A549 (cell line): ENCODE data around the gene WIF1. TPM values are rescaled to one million over a fixed set of nuclear protein-coding genes. Genes with fewer than 3 reads are reported as not detected.

Experiments used
- ATAC-seq, 2 experiments: fragments of 200-7000 bp in 1 of 2; fragments of >200 bp in 1 of 2; cut with Nextera tagmentation in 1 of 2; cut with Tn5 transposase in 1 of 2; 3 replicates each; pipeline versions ENCODE4 v1.8.0 to v1.9.1; 2018 to 2020; ENCODE audit warnings: mild to moderate bottlenecking in 1 of 2, moderate library complexity in 1 of 2
- CTCF ChIA-PET: fragments of 300-600 bp; sonication (Branson Sonifier 250); formaldehyde crosslinking; extraction: SDS; loops from one replicate; lab custom pipeline; 2021; ENCODE audit warnings: antibody characterized with exemption, inconsistent platforms; lab: Yijun Ruan, JAX
- POLR2A ChIA-PET: fragments of 350-600 bp; formaldehyde crosslinking; extraction: SDS; loops from one replicate; lab custom pipeline; 2021; ENCODE audit warnings: antibody characterized with exemption, inconsistent platforms; lab: Yijun Ruan, JAX
- DNase-seq, 2 experiments: peaks; one replicate each; pipeline versions ENCODE4 v3.0.0 to v3.0.0-alpha.2; 2011 to 2016; ENCODE audit warnings: low read depth in 1 of 2, low spot score in 1 of 2
- FAIRE-seq: peaks from 2 replicates; lab custom pipeline; 2011; peaks lifted over from hg19 to GRCh38; lab: Jason Lieb, UNC
- H3K27ac ChIP-seq, 2 experiments: fragments of >200 bp; sonication (Bioruptor Twin); formaldehyde crosslinking; 3 replicates each; pipeline ENCODE4 v1.5.1; 2016 to 2017
- H3K4me1 ChIP-seq: fragments of >200 bp; sonication (Bioruptor Twin); formaldehyde crosslinking; 3 replicates; pipeline ENCODE4 v1.6.1; 2016
- H3K4me2 ChIP-seq: fragments of >200 bp; sonication (Bioruptor Twin); formaldehyde crosslinking; 3 replicates; pipeline ENCODE4 v1.6.1; 2016
- H3K4me3 ChIP-seq: fragments of >200 bp; sonication (Bioruptor Twin); formaldehyde crosslinking; 3 replicates; pipeline ENCODE4 v1.5.1; 2016
- H3K9me3 ChIP-seq: fragments of >200 bp; sonication (Bioruptor Twin); formaldehyde crosslinking; 3 replicates; pipeline ENCODE4 v1.6.1; 2016
- BCL3 ChIP-seq: fragments of >200 bp; sonication (Bioruptor Twin); formaldehyde crosslinking; IDR thresholded peaks from 3 replicates; pipeline ENCODE4 v1.6.1; 2016
- CHD2 ChIP-seq: fragments of 150-350 bp; IDR thresholded peaks from 2 replicates; pipeline ENCODE4 v1.6.1; 2014; ENCODE audit warnings: low read length; ENCODE audit not compliant: partially characterized antibody
- CTCF ChIP-seq: fragments of >200 bp; sonication (Bioruptor Twin); formaldehyde crosslinking; IDR thresholded peaks from 3 replicates; pipeline ENCODE4 v1.5.1; 2016
- EP300 ChIP-seq, 2 experiments: fragments of >200 bp; sonication (Bioruptor Twin); formaldehyde crosslinking; IDR thresholded peaks; 2 replicates in 1 of 2; 3 replicates in 1 of 2; pipeline ENCODE4 v1.6.1; 2016 to 2017
- FOSB ChIP-seq: fragments of 250-450 bp; sonication (Bioruptor Pico); IDR thresholded peaks from 2 replicates; pipeline ENCODE4 v1.5.0; 2020; ENCODE audit warnings: mild to moderate bottlenecking, moderate library complexity
- FOSL2 ChIP-seq, 2 experiments: fragments of 450-650 bp in 1 of 2; fragments of >200 bp in 1 of 2; sonication (Bioruptor Twin) in 1 of 2; formaldehyde crosslinking; IDR thresholded peaks; 2 replicates each; pipeline versions ENCODE4 v1.5.0 to v1.6.1; 2016 to 2020; ENCODE audit warnings: mild to moderate bottlenecking in 1 of 2, moderate library complexity in 1 of 2
- GATA3 ChIP-seq: IDR thresholded peaks from 2 replicates; pipeline ENCODE4 v1.6.1; 2012; ENCODE audit warnings: borderline replicate concordance
- HDAC2 ChIP-seq: fragments of 200-600 bp; sonication (generic); IDR thresholded peaks from 2 replicates; pipeline ENCODE4 v1.6.1; 2016
- HOXB13 ChIP-seq: fragments of 250-450 bp; sonication (Bioruptor Pico); IDR thresholded peaks from 2 replicates; pipeline ENCODE4 v1.5.0; 2020; ENCODE audit warnings: low read depth, mild to moderate bottlenecking, moderate library complexity
- JUN ChIP-seq, 2 experiments: fragments of >200 bp; sonication (Bioruptor Twin); formaldehyde crosslinking; IDR thresholded peaks; 2 replicates in 1 of 2; 3 replicates in 1 of 2; pipeline ENCODE4 v1.6.1; 2016 to 2017
- JUNB ChIP-seq: fragments of >200 bp; sonication (Bioruptor Twin); formaldehyde crosslinking; IDR thresholded peaks from 2 replicates; pipeline ENCODE4 v1.6.1; 2016
- MYC ChIP-seq: IDR thresholded peaks from 2 replicates; pipeline ENCODE4 v1.6.1; 2012; ENCODE audit warnings: mild to moderate bottlenecking, inconsistent platforms, low read length, improper control_type of control experiment, borderline replicate concordance
- NFE2L2 ChIP-seq: fragments of 150-350 bp; conservative IDR thresholded peaks from 2 replicates; pipeline ENCODE4 v1.6.1; 2014; ENCODE audit warnings: low read length
- PBX3 ChIP-seq: IDR thresholded peaks from 2 replicates; pipeline ENCODE4 v1.6.1; 2012
- PHF8 ChIP-seq: fragments of 200-600 bp; sonication (generic); IDR thresholded peaks from 2 replicates; pipeline ENCODE4 v1.6.1; 2016; ENCODE audit warnings: low read depth, mild to moderate bottlenecking, antibody characterized with exemption, moderate library complexity, borderline replicate concordance
- POLR2A ChIP-seq: IDR thresholded peaks from 2 replicates; pipeline ENCODE4 v1.6.1; 2012; ENCODE audit warnings: mild to moderate bottlenecking, low read length
- RAD21 ChIP-seq, 2 experiments: fragments of >200 bp in 1 of 2; sonication (Bioruptor Twin) in 1 of 2; formaldehyde crosslinking in 1 of 2; IDR thresholded peaks in 1 of 2; conservative IDR thresholded peaks in 1 of 2; 2 replicates in 1 of 2; 3 replicates in 1 of 2; pipeline ENCODE4 v1.6.1; 2012 to 2018; ENCODE audit warnings: inconsistent platforms in 1 of 2
- RCOR1 ChIP-seq: fragments of 150-350 bp; IDR thresholded peaks from 2 replicates; pipeline ENCODE4 v1.6.1; 2014; ENCODE audit warnings: antibody characterized with exemption, low read length, low read depth
- REST ChIP-seq: fragments of 200-600 bp; sonication (generic); IDR thresholded peaks from 2 replicates; pipeline ENCODE4 v1.6.1; 2016; ENCODE audit warnings: antibody characterized with exemption, mild to moderate bottlenecking, moderate library complexity
- RFX5 ChIP-seq: fragments of 450-650 bp; IDR thresholded peaks from 2 replicates; pipeline ENCODE4 v1.7.1; 2014; ENCODE audit warnings: antibody characterized with exemption, mild to moderate bottlenecking, moderate library complexity
- TP53 ChIP-seq: fragments of 250-450 bp; sonication (Bioruptor Pico); IDR thresholded peaks from 2 replicates; pipeline ENCODE4 v1.5.0; 2021; ENCODE audit warnings: mild to moderate bottlenecking, moderate library complexity
- USF2 ChIP-seq: fragments of 450-650 bp; IDR thresholded peaks from 2 replicates; pipeline ENCODE4 v1.6.1; 2014; ENCODE audit warnings: antibody characterized with exemption
- ZSCAN20 ChIP-seq: fragments of 250-450 bp; sonication (Bioruptor Pico); IDR thresholded peaks from 2 replicates; pipeline ENCODE4 v1.8.0; 2022; ENCODE audit warnings: mild to moderate bottlenecking, moderate library complexity
- WGBS: methylation state at CpG from one replicate; pipeline ENCODE4 v1.1.6; 2017; ENCODE audit errors: missing lambda C conversion rate; 5-methylcytosine and 5-hydroxymethylcytosine counted together
- polyA plus RNA-seq, 4 experiments: library from polyadenylated mRNA; depleted of rRNA in 3 of 4; stranded (reverse); fragments of >200 nt; fragmentation: RNase III in 1 of 4; extraction: RNeasy Plus Mini Kit Qiagen cat#74134 plus additional on column Dnase treatment in 1 of 4; gene quantifications; 2 replicates in 3 of 4; 3 replicates in 1 of 4; pipeline ENCODE4 v1.2.3, GENCODE V29; 2011 to 2017
- TF ChIP-seq, protein P1 (sequence below): fragments of 150-350 bp; IDR thresholded peaks from 2 replicates; pipeline ENCODE4 v1.6.1; 2014; ENCODE audit warnings: low read depth, mild to moderate bottlenecking, low read length

The WIF1 gene
- polyA plus RNA-seq, 2 of the 4 experiments (the other 2 are of a cell fraction) = not detected

- Histone ChIP-seq H3K4me2 (no peak overlapping the region), H3K9me3 (no peaks in the 10 kb centered on the region), H3K27ac (no peak overlapping the region)
- no peak for FAIRE-seq
- POLR2A ChIA-PET = no interaction called here
- ATAC-seq = no peak
- DNase-seq = no peak
- WGBS = 53% methylated on average over 5 of the region's 5 CpGs
- CTCF ChIA-PET = interaction anchor here (0.6 to 4.8 kb wide), 14 partner anchors 11 to 1562 kb away, joined by 3 to 34 read pairs (median 3); no protein-coding TSS in a partner anchor
- TF ChIP-seq TP53 (CRISPR knock-in tag) (no peak), NFE2L2 (no peak), BCL3 (no peak), RFX5 (no peak), FOSL2 (IDR thresholded peaks at IDR 0.05) (no peak), FOSL2 (CRISPR knock-in tag; IDR thresholded peaks at IDR 0.05) (no peak), HOXB13 (no peak), GATA3 (no peak), JUN (IDR thresholded peaks at IDR 0.05) (no peak)
- TF ChIP-seq, all 56 proteins: peak for 0
- H3K4me3 ChIP-seq = no peak overlapping the region
- no peaks in the 10 kb centered on the region; the same call in 2 of the 3 replicates for H3K4me1 ChIP-seq
Measured at GRCh38 chr12:65122703-65123102, 1.6 kb upstream of the WIF1 start.

GRCh38 chr12:65121956-65122469, 908 bp upstream of the WIF1 start:
- ChIA-PET CTCF (interaction anchor here (1.1 to 4.8 kb wide), 9 partner anchors 10 to 326 kb away, joined by 3 to 34 read pairs (median 7); no protein-coding TSS in a partner anchor), POLR2A (no interaction called here)
- peak overlapping the region; percentile 98; the same call in 2 of the 3 replicates for H3K4me2 ChIP-seq
- no peak overlapping the region; the same call in 2 of the 3 replicates for H3K4me3 ChIP-seq
- no peak for DNase-seq
- no peak for ATAC-seq
- H3K4me1 ChIP-seq = no peaks in the 10 kb centered on the region; the same call in 2 of the 3 replicates
- no peak for FAIRE-seq
- H3K27ac ChIP-seq = no peak overlapping the region
- TF ChIP-seq EP300 (IDR thresholded peaks at IDR 0.05) (no peak), CTCF (no peak), REST (no peak), MYC (no peak), CHD2 (no peak), RCOR1 (no peak), RAD21 (conservative IDR thresholded peaks at IDR 0.05 in 1 of 2, IDR thresholded peaks at IDR 0.05 in 1 of 2) (no peak), HDAC2 (no peak), HOXB13 (no peak), TP53 (CRISPR knock-in tag) (no peak), POLR2A (no peak), USF2 (no peak), PBX3 (no peak), ZSCAN20 (CRISPR knock-in tag) (no peak), PHF8 (no peak), FOSB (CRISPR knock-in tag) (no peak), BCL3 (no peak), NFE2L2 (no peak), JUNB (no peak)
- TF ChIP-seq, protein P1, sequence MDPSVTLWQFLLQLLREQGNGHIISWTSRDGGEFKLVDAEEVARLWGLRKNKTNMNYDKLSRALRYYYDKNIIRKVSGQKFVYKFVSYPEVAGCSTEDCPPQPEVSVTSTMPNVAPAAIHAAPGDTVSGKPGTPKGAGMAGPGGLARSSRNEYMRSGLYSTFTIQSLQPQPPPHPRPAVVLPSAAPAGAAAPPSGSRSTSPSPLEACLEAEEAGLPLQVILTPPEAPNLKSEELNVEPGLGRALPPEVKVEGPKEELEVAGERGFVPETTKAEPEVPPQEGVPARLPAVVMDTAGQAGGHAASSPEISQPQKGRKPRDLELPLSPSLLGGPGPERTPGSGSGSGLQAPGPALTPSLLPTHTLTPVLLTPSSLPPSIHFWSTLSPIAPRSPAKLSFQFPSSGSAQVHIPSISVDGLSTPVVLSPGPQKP = no peak
- no peaks in the 10 kb centered on the region for H3K9me3 ChIP-seq
- WGBS = 84% methylated on average over 34 of the region's 34 CpGs
